SKM-1 treated with dmso at 0.1 percent for 144 hours (cell line): ENCODE measurements around the gene CDIPT.
"Not testable (repeated sequence)": the region's sequence is repeated elsewhere in the genome, so short reads cannot be mapped to it uniquely, and the experiment has no call there.

Experiments
- DNase-seq: peaks from one replicate; lab custom pipeline; 2025; ENCODE audit not compliant: unreplicated experiment; lab: John Stamatoyannopoulos, UW

The CDIPT gene

DNA sequence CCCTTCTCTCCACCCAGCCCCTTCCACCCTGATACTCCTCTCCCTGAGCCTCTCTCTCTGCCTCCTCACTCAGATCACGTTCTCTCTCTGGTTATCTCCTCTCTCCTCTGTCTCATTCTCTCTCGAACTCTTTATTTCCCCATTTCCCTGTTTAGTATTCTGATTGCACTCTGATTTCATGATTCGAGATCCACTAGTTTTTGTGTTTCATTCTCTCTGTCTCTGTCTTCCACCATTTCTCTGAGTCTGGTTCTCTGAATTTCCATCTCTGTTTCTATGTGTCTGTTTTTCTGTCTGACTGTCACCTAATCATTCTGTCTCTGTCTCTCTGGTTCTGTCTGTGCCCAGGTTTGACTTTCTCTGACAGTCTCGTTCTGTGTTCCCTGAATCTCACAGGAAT is 34.3 kb upstream of the CDIPT start:
- no peak for DNase-seq

DNA sequence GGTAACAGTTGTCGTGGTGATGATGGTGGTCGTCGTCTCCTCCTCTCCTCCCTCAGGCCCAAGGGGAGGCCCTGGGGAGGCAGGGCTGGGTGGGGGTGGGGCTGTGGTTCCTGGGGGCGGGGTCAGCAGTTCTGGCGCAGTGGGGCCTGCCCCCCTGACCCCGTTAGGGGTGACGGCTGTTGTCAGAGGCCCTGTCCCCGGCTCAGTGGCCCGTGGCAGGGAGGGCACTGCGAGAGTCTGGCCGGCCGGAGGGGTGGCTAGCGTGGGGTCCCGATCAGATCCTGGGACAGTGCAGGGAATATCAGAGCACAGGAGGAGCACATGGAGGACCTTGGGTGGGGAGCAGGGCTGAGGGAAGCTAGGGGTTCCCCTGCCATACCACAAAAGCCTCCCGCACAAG is 33.8 kb upstream of the CDIPT start:
- no peak for DNase-seq

- no peak for DNase-seq
Measured at GRCh38 chr16:29894352-29894751, 31.3 kb upstream of the CDIPT start.

GRCh38 chr16:29893553-29893952 is 30.5 kb upstream of the CDIPT start:
- no peak for DNase-seq

GRCh38 chr16:29892458-29892813 is 29.4 kb upstream of the CDIPT start:
- no peak for DNase-seq

DNA sequence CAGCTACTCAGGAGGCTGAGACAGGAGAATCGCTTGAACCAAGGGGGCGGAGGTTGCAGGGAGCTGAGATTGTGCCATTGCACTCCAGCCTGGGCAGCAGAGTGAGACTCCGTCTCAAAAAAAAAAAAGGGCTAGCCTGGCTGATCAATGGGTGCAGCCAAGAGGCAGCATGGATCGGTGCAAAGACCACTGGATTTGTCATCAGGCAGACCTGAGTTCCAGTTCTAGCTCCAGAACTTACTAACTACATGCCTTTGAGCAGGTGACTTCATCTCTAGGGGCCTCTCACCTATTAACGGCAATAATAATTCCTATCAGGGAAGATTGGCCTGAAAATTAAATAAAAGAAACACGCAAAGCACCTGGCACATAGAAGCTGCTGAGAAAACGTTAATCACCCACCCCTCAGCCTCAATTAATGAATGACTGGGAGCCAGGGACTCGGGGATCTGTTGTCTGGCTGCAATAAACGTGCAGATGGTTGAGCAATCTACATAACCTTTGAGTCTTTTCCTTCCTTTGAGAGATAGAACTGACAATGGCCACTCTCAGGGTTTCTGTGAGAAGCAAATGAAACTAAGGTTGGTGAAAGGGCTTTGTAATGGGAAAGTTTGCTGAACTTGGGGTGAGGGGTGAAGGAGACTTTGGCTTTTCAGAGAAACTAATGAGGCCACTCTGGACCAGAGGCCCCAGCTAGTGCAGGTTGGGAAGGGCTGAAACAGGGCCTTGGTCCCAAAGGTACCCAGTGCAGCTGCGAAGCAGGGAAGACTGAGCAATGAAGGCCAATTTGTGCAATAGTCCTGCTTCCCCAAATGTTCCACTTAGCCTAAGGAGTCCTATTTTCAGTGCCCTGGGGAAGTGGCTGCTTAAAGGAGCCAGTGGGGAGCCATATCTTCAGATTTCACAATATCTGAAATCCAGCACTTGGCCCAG is 28.8 kb upstream of the CDIPT start:
- peak; percentile 50 for DNase-seq

DNA sequence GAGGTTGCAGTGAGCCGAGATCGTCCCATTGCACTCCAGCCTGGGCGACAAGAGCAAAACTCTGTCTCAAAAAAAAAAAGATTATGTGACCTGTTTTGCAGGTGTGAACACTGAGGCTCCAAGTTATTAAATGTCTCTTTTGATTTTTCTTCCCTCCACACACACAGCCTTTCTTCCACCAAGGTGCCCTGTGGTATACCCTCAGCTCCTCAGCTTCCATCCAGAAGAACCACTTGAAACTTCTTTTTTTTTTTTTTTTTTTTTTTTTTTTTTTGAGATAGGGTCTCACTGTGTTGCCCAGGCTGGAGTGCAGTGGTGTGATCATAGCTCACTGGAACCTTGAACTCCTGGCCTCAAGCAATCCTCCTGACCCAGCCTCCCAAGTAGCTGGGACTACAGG is 26.3 kb upstream of the CDIPT start:
- DNase-seq: not testable (repeated sequence)

DNA sequence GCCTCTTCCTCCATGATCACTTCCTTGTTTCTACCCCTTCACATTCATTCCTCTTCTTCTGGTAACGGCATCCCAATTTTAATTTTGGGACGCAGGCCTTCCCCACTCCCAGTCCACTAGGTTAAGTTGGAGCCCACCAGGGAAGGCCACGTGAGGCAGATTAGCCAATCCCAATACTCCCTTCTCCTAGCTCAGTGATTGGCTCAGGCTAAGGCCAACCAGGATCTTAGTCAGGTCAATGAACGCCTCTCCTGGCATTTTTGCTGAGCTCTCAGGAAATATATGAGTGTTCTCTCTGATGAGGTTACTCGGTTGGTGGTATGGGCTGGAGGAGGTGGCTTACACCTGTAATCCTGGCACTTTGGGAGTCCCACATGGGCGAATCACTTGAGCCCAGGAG is 21.0 kb upstream of the CDIPT start:
- no peak for DNase-seq

DNA sequence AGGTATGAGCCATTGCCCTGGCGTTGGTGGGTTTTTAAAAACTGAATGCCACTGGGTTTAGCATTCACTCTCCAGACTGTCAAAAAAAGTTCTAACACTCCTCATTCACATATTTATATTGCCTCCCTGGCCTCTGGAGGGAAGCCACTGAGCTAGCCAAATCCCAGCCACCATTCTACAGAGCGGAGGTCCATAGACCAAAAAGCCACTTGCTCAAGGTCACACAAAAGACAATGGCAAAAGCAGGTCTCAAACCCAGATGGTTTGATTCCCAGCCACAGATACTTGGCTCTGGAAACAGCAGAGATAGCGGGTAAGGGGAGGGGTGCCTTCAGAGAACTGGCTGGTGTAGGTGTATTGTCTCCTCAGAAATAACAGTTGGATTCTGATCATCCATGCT is 18.0 kb upstream of the CDIPT start:
- no peak for DNase-seq

DNA sequence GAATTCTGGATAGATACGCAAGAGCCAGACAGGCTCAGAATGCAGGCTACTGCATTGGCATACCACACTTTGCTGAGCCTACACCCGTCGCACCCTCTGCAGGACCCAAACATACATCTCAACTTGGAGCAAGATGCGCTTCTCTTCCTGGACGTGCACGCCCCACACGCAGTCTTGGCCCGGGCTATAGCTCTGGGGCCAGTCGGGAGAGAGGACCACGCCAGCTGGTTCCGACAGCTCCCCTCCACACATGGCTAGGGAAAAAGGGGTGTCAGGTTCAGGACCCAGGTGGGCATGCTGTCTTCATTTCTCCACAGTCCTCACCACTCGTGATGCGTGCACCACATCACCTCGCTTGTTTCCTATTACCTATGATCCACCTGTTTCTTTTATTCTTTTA is 15.1 kb upstream of the CDIPT start:
- no peak for DNase-seq

GRCh38 chr16:29877266-29877961 is 14.4 kb upstream of the CDIPT start:
- DNase-seq: peak; percentile 6

DNA sequence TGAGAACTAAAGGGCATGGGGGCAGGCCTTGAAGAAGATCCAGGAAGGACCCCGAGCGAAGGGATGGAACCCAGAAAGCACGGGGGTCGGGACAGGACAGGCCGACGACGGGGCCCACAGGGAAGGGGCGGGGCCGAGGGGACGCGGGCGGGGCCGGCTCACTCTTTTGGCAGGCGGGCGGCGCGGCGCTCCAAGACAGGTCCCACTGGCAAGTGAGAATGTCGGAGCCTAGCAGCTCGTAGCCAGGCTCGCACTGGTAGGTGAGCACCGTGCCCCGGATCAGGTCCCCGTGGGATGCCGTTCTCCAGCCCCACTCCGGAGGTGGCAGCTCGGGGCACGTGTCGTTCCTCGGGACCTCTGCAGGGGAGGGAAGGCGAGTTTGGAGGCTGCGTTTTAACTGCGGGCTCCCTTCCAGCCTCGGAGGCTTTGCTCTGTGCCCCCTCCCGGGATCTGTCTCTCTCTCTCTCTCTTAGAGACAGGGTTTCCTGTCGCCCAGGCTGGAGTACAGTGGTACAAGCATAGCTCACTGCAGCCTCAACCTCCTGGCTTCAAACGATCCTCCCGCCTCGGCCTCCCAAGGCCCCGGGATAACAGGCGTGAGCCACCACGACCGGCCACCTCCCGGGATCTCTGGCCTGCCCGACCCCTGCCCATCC is 13.7 kb upstream of the CDIPT start:
- no peak for DNase-seq

DNA sequence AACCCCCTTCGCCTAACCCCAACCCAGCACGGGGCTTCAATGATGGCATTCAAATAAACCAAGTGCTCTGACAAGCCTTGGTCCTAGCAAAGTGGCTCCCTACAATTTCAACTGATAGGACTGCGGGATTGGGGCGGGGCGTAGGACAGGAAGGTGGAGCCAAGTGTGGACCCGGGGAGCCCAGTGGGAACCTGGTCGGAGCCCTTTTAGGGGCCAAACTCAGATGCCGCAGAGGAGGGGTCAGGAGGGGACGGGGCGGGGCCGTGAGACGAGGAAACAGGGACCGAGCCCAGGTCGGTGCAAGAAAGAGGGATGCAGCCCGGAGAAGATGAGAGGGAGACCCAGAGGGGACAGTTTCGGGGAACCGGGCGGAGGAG is 13.2 kb upstream of the CDIPT start:
- DNase-seq: no peak

DNA sequence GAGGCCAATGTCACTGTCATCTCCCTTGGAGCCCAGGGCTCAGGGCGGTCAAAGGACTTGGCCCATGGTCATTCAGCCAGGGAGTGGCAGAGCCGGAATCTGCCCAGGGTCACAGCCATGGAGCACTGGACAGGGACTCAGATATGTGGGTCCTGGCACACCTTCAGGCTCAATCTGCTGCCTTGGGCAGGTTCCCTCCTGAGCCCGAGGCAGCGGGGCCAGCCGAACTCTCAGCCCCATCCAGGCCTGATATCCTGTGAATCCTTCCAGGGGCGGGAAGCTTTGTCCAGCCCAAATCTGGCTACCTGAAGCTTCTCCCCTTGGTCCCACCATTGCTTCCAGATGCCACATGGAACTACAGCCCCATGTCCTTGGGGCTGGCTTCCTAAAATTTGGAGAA is 12.2 kb upstream of the CDIPT start:
- DNase-seq: no peak

DNA sequence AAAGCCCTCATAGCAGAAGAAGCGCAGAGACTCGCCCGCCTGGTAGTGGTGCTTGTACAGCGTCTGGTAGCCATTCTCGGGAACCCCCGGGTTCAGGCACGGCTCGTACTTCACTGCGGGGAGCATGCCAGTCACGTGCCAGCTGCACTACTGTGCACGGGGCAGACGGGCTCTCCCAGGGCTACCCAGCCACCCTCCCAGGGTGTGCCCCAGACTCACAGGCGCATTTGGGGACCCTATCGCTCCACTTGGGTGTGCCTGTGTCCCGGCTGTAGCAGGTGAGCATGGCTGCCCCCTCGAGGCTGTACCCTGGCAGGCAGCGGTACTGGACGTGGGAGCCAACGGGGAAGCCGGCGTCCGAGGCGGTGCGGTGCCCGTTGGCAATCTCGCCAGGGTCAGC is 10.3 kb upstream of the CDIPT start:
- no peak for DNase-seq

- no peak for DNase-seq
Measured at GRCh38 chr16:29871822-29872546, 9.0 kb upstream of the CDIPT start.

DNA sequence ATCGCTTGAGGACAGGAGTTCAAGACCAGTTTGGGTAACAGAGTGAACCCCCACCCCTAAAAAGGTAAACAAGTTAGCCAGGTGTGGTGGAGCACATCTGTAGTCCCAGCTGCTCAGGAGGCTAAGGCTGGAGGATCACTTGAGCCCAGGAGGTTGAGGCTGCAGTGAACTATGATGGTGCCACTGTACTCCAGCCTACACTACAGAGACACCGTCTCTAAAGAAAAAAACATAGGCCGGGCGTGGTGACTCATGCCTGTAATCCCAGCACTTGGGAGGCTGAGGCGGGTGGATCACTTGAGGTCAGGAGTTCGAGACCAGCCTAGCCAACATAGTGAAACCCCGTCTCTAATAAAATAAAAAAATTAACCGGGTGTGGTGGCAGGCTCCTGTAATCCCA is 6.0 kb upstream of the CDIPT start:
- DNase-seq: not testable (repeated sequence)

DNA sequence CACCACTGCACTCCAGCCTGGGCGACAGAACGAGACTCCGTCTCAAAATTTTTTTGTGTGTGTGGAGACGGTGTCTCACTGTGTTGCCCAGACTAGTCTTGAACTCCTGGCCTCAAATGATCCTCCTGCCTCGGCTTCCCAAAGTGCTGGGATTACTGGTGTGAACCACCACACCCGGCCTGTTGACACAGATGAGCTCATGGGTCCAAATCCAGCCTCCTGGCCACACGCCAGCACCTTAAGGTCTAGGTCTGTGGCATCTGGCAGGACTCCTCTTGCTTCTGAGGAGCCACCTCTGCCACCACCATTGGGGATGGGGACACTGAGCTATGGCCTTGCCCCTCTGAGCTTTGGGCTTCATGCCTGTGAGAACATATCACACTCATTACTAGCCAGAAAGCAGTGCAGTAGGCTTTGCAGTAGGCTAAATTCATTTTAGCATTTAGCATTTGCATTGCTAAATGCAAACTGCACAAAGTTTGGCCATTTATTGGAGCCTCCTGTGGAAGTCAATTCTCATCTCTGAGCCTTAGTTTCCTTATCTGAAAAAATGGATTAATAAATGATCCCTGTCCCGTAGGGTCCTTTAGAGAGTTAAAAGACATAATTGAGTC is 5.5 kb upstream of the CDIPT start:
- no peak for DNase-seq

GRCh38 chr16:29864205-29864604 is 1.2 kb upstream of the CDIPT start:
- no peak for DNase-seq

DNA sequence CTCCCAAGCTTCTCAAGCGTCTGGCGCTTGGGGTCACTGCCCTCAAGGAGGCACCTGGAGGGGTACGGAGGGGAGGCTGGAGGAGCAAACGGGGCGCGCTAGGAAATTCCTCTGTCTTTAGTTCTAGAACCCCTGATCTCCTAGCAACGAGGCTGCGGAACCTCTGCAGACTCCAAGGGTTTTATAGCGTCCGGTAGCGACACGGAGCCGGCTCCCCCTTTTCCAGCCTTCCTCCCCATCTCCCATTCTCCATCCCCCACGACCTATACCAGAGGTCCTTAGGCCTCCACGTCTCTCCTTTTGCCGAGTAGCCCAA is 601 bp upstream of the CDIPT start:
- DNase-seq: no peak

DNA sequence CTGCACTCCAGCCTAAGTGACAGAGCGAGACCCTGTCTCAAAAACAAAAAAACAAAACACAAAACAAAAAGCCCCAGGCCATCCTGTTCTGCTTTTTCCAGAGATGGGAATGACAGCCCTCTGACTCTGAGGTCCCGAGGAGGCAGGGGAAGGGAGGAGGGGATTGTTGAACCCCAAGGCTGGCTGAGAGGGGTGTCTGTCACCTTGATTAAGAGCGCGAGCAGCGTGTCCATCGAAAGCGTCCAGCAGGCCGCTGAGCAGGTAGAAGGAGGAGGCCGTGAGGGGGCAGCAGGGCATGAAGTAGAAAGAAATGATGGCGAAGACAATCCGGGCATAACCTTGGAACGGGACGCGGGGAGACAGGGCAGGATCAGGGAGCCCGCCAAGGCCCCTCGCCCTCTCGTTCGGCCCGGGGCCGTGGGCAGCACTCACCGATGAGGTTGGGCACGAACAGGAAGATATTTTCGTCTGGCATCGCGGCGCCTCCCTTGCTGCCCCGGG is 593 bp downstream of the CDIPT start:
- DNase-seq: no peak
